H1 (cell line): ENCODE results near the gene MACF1. TPM values are rescaled to one million over a fixed set of nuclear protein-coding genes. Genes with fewer than 3 reads are reported as not detected.

Source experiments
- CTCF ChIA-PET: fragments of 300-600 bp; sonication (Branson Sonifier 250); formaldehyde crosslinking; loops from one replicate; lab custom pipeline; 2021; ENCODE audit not compliant: partially characterized antibody; lab: Charles Lee
- POLR2A ChIA-PET: fragments of 300-600 bp; sonication (Branson Sonifier 250); formaldehyde crosslinking; loops from one replicate; lab custom pipeline; 2021; ENCODE audit warnings: inconsistent platforms; ENCODE audit not compliant: partially characterized antibody; lab: Charles Lee
- DNase-seq, 2 experiments: peaks; one replicate each; pipeline versions ENCODE4 v3.0.0 to v3.0.0-alpha.2; 2010 to 2022; ENCODE audit warnings: low spot score in 2 of 2, low read depth in 1 of 2, mixed read lengths in 1 of 2
- FAIRE-seq: peaks from 2 replicates; lab custom pipeline; 2011; peaks lifted over from hg19 to GRCh38; lab: Jason Lieb, UNC
- H2AFZ ChIP-seq: 2 replicates; pipeline ENCODE4 v1.8.1; 2012; ENCODE audit warnings: low read length, inconsistent platforms
- H2AK5ac ChIP-seq: 2 replicates; pipeline ENCODE4 v1.6.1; 2013; ENCODE audit warnings: low read depth, low read length
- H2BK120ac ChIP-seq: replicated peaks from 2 replicates; pipeline ENCODE3; 2013; ENCODE audit warnings: low read depth, low read length, inconsistent platforms
- H2BK12ac ChIP-seq: 2 replicates; pipeline ENCODE4 v1.6.1; 2013; ENCODE audit warnings: low read depth, low read length
- H2BK15ac ChIP-seq: 2 replicates; pipeline ENCODE4 v1.6.1; 2013; ENCODE audit warnings: low read length
- H2BK20ac ChIP-seq: 2 replicates; pipeline ENCODE4 v1.6.1; 2013; ENCODE audit warnings: low read length
- H2BK5ac ChIP-seq: 2 replicates; pipeline ENCODE4 v1.6.1; 2013; ENCODE audit warnings: low read depth, low read length
- H3K14ac ChIP-seq: 2 replicates; pipeline ENCODE4 v1.6.1; 2013; ENCODE audit warnings: inconsistent platforms; ENCODE audit not compliant: insufficient read length
- H3K18ac ChIP-seq: 2 replicates; pipeline ENCODE4 v1.6.1; 2013; ENCODE audit warnings: low read length; ENCODE audit errors: extremely low read depth
- H3K23ac ChIP-seq: 2 replicates; pipeline ENCODE4 v1.6.1; 2013; ENCODE audit warnings: inconsistent platforms; ENCODE audit not compliant: insufficient read length
- H3K23me2 ChIP-seq: 2 replicates; pipeline ENCODE4 v1.6.1; 2013; ENCODE audit warnings: low read depth, low read length
- H3K27ac ChIP-seq: 2 replicates; pipeline ENCODE4 v1.6.1; 2011; ENCODE audit warnings: low read depth, low read length, inconsistent platforms
- H3K27me3 ChIP-seq, 4 experiments: replicated peaks in 1 of 4; 1 replicate in 1 of 4; 2 replicates in 3 of 4; pipeline versions ENCODE4 v1.6.1 to v1.8.1; 2011 to 2013; ENCODE audit warnings: low read length in 3 of 4, mild to moderate bottlenecking in 3 of 4, inconsistent platforms in 2 of 4, mixed read lengths in 2 of 4, moderate library complexity in 1 of 4; ENCODE audit not compliant: control insufficient read depth in 3 of 4, insufficient read depth in 3 of 4; ENCODE audit errors: extremely low read depth in 1 of 4
- H3K36me3 ChIP-seq, 4 experiments: 2 replicates each; pipeline versions ENCODE4 v1.6.1 to v1.8.1; 2011 to 2013; ENCODE audit warnings: mild to moderate bottlenecking in 4 of 4, low read length in 3 of 4, moderate library complexity in 2 of 4, control low read depth in 1 of 4, inconsistent platforms in 1 of 4; ENCODE audit not compliant: insufficient read depth in 4 of 4, control insufficient read depth in 2 of 4
- H3K4ac ChIP-seq: replicated peaks from 2 replicates; pipeline ENCODE3; 2013; ENCODE audit warnings: low read length, low read depth, mixed read lengths, inconsistent platforms; ENCODE audit not compliant: insufficient read length
- H3K4me1 ChIP-seq, 4 experiments: replicated peaks in 1 of 4; 1 replicate in 1 of 4; 2 replicates in 3 of 4; pipeline versions ENCODE4 v1.6.1 to v1.8.1; 2011 to 2013; ENCODE audit warnings: low read length in 3 of 4, inconsistent platforms in 2 of 4, mixed read lengths in 1 of 4; ENCODE audit not compliant: insufficient read depth in 4 of 4, control insufficient read depth in 3 of 4
- H3K4me2 ChIP-seq, 2 experiments: 2 replicates each; pipeline versions ENCODE4 v1.6.1 to v1.8.1; 2011 to 2013; ENCODE audit warnings: low read depth in 2 of 2, low read length in 2 of 2, control low read depth in 1 of 2, inconsistent platforms in 1 of 2, mild to moderate bottlenecking in 1 of 2; ENCODE audit not compliant: insufficient read depth in 1 of 2
- H3K4me3 ChIP-seq, 4 experiments: fragments of 200-600, 300-600 bp in 1 of 4; sonication (generic), shearing (Covaris generic), sonication (Bioruptor Twin) in 1 of 4; 2 replicates each; pipeline versions ENCODE4 v1.5.1 to v1.8.1; 2011 to 2016; ENCODE audit warnings: low read length in 4 of 4, low read depth in 3 of 4, control low read depth in 2 of 4, inconsistent platforms in 2 of 4, mild to moderate bottlenecking in 2 of 4, mixed read lengths in 1 of 4, moderate library complexity in 1 of 4; ENCODE audit not compliant: insufficient read depth in 2 of 4; ENCODE audit errors: extremely low read depth in 1 of 4
- H3K56ac ChIP-seq: replicated peaks from 2 replicates; pipeline ENCODE3; 2013; ENCODE audit warnings: low read depth, mild to moderate bottlenecking, mixed read lengths, low read length, inconsistent platforms; ENCODE audit not compliant: insufficient read length
- H3K79me1 ChIP-seq: 2 replicates; pipeline ENCODE4 v1.6.1; 2013; ENCODE audit warnings: low read depth, low read length, control low read depth
- H3K79me2 ChIP-seq, 2 experiments: 2 replicates each; pipeline versions ENCODE4 v1.6.1 to v1.8.1; 2012 to 2013; ENCODE audit warnings: low read length in 2 of 2, mild to moderate bottlenecking in 2 of 2, inconsistent platforms in 1 of 2; ENCODE audit not compliant: insufficient read depth in 2 of 2, control insufficient read depth in 1 of 2
- H3K9ac ChIP-seq, 4 experiments: replicated peaks in 1 of 4; 1 replicate in 1 of 4; 2 replicates in 3 of 4; pipeline versions ENCODE4 v1.6.1 to v1.8.1; 2011 to 2013; ENCODE audit warnings: low read depth in 3 of 4, low read length in 3 of 4, control low read depth in 2 of 4, mild to moderate bottlenecking in 2 of 4, moderate library complexity in 2 of 4, inconsistent platforms in 1 of 4; ENCODE audit errors: extremely low read depth in 1 of 4
- H3K9me3 ChIP-seq, 2 experiments: 2 replicates each; pipeline versions ENCODE4 v1.6.1 to v1.8.1; 2012 to 2013; ENCODE audit warnings: mild to moderate bottlenecking in 2 of 2, moderate library complexity in 2 of 2, control low read depth in 1 of 2, inconsistent platforms in 1 of 2, low read depth in 1 of 2, low read length in 1 of 2, mixed read lengths in 1 of 2; ENCODE audit not compliant: insufficient read depth in 2 of 2
- H4K20me1 ChIP-seq, 2 experiments: replicated peaks in 1 of 2; 2 replicates each; pipeline versions ENCODE3 to v1.8.1; 2011 to 2013; ENCODE audit warnings: inconsistent platforms in 2 of 2, low read length in 2 of 2, mild to moderate bottlenecking in 1 of 2; ENCODE audit not compliant: insufficient read depth in 2 of 2, control insufficient read depth in 1 of 2
- H4K5ac ChIP-seq: 2 replicates; pipeline ENCODE4 v1.6.1; 2013; ENCODE audit warnings: low read length, low read depth, mixed read lengths, inconsistent platforms; ENCODE audit not compliant: insufficient read length
- H4K8ac ChIP-seq: 2 replicates; pipeline ENCODE4 v1.8.0; 2013; ENCODE audit warnings: mild to moderate bottlenecking, moderate library complexity, low read length, inconsistent platforms; ENCODE audit not compliant: insufficient read depth; ENCODE audit errors: extremely low read depth
- H4K91ac ChIP-seq: replicated peaks from 2 replicates; pipeline ENCODE3; 2013; ENCODE audit warnings: low read length, mixed read lengths, inconsistent platforms; ENCODE audit not compliant: insufficient read length
- ATF3 ChIP-seq: IDR thresholded peaks from 2 replicates; pipeline ENCODE4 v1.6.1; 2011; ENCODE audit warnings: low read depth, mild to moderate bottlenecking, low read length; ENCODE audit not compliant: insufficient read depth
- BRCA1 ChIP-seq: IDR thresholded peaks from 2 replicates; pipeline ENCODE4 v1.6.1; 2012; ENCODE audit warnings: low read depth, low read length, improper control_type of control experiment
- CBX5 ChIP-seq: fragments of 300-800, 300-1000 bp; sonication (generic); IDR thresholded peaks from 2 replicates; pipeline ENCODE4 v1.7.1; 2016; ENCODE audit warnings: antibody characterized with exemption, low read length, low read depth
- CHD2 ChIP-seq: IDR thresholded peaks from 2 replicates; pipeline ENCODE4 v1.6.1; 2012; ENCODE audit warnings: low read length, improper control_type of control experiment
- CTBP2 ChIP-seq: IDR thresholded peaks from 2 replicates; pipeline ENCODE4 v1.7.0; 2011; ENCODE audit warnings: borderline replicate concordance, mild to moderate bottlenecking, moderate library complexity, mixed read lengths, low read length; ENCODE audit not compliant: insufficient read depth, insufficient read length
- KDM4A ChIP-seq: IDR thresholded peaks from one replicate; pipeline ENCODE4 v1.7.1; 2012; ENCODE audit warnings: low read depth, mild to moderate bottlenecking, moderate library complexity, low read length, inconsistent platforms; ENCODE audit not compliant: severe bottlenecking
- POU5F1 ChIP-seq: IDR thresholded peaks from 2 replicates; pipeline ENCODE4 v1.6.1; 2011; ENCODE audit warnings: low read depth, mild to moderate bottlenecking, low read length, moderate library complexity
- SP1 ChIP-seq: IDR thresholded peaks from 2 replicates; pipeline ENCODE4 v1.6.1; 2011; ENCODE audit warnings: low read depth, low read length
- SP2 ChIP-seq: IDR thresholded peaks from 2 replicates; pipeline ENCODE4 v1.6.1; 2012; ENCODE audit warnings: mild to moderate bottlenecking, low read length, inconsistent platforms
- whole genome bisulfite sequencing, 2 experiments: shearing (Covaris generic) in 1 of 2; methylation state at CpG; one replicate each; pipeline versions ENCODE4 v1.1.6 to v1.1.7; 2013 to 2015; ENCODE audit warnings: low lambda C conversion rate in 2 of 2, mixed read lengths in 2 of 2, inconsistent platforms in 1 of 2, low coverage in 1 of 2, missing lambda C conversion rate in 1 of 2; ENCODE audit not compliant: insufficient replicate concordance in 2 of 2, insufficient coverage in 1 of 2, insufficient read length in 1 of 2; ENCODE audit errors: extremely low coverage in 1 of 2, missing lambda C conversion rate in 1 of 2; 5-methylcytosine and 5-hydroxymethylcytosine counted together
- polyA plus RNA-seq, 7 experiments: library from polyadenylated mRNA; depleted of rRNA in 3 of 7; stranded (reverse) in 5 of 7; unstranded in 2 of 7; fragments of >200 nt in 5 of 7; fragments of 200-250 nt in 2 of 7; gene quantifications; 1 replicate in 5 of 7; 2 replicates in 1 of 7; 4 replicates in 1 of 7; pipeline versions ENCODE4 v1.2.1 to v1.2.3, GENCODE V29; 2011 to 2013; ENCODE audit warnings: missing spikeins in 2 of 7, mixed read lengths in 2 of 7
- total RNA-seq: library from RNA; stranded (reverse); fragmentation: NEBNext Ultra II Directional; extraction: Animal tissue kit (Norgen Biotek cat#: 25700); gene quantifications from 2 replicates; pipeline ENCODE4 v1.2.1, GENCODE V29; 2021

Gene MACF1
- total and polyA plus RNA-seq, 2 of the 8 experiments (the other 6 are each of a cell fraction or from before 2014, with no cell fraction given): 59.8 to 285 TPM

GRCh38 chr1:39438042-39438441, 233.5 kb downstream of the MACF1 start:
- TF ChIP-seq POU5F1 (no peak), CTBP2 (no peak), ATF3 (no peak), CHD2 (no peak), BRCA1 (no peak), SP1 (no peak), SP2 (no peak), CBX5 (no peak), KDM4A (no peak)
- TF ChIP-seq, all 59 proteins: peak for 0
- no peak for FAIRE-seq
- Histone ChIP-seq H3K18ac (no peak overlapping the region), H4K20me1 (peaks cover 0 to 3% of the 10 kb centered on the region in 2 experiments), H3K9ac (no peak overlapping the region), H3K36me3 (peaks cover 37 to 95% (median 80%) of the 10 kb centered on the region in 4 experiments), H3K79me1 (no peaks in the 10 kb centered on the region), H3K4me3 (no peak overlapping the region), H2BK12ac (no peak overlapping the region), H2BK20ac (no peak overlapping the region), H3K27ac (no peak overlapping the region), H3K14ac (no peak overlapping the region), H3K23me2 (no peaks in the 10 kb centered on the region), H3K4me2 (no peak overlapping the region), H3K56ac (no peak overlapping the region), H3K23ac (no peak overlapping the region), H3K9me3 (no peaks in the 10 kb centered on the region), H4K8ac (no peak overlapping the region), H4K5ac (no peak overlapping the region), H2AK5ac (no peak overlapping the region), H3K79me2 (no peaks in the 10 kb centered on the region), H3K4ac (no peak overlapping the region), H2BK5ac (no peak overlapping the region), H3K4me1 (no peaks in the 10 kb centered on the region), H2BK15ac (no peak overlapping the region), H2AFZ (no peak overlapping the region), H2BK120ac (no peak overlapping the region), H3K27me3 (no peaks in the 10 kb centered on the region), H4K91ac (no peak overlapping the region)
- 78% methylated on average over 2 of the region's 2 CpGs; no CpG with 5 or more reads in 1 of the 2 experiments for WGBS, 2 experiments
- ChIA-PET POLR2A (no interaction called here), CTCF (interaction anchor here (0.5 to 1.6 kb wide), 5 partner anchors 19 to 336 kb away, joined by 3 to 4 read pairs (median 3); no protein-coding TSS in a partner anchor)
- DNase-seq: no peak
